ENCODE measurements around the gene ZSCAN2. TPM values are rescaled to one million over a fixed set of nuclear protein-coding genes. Genes with fewer than 3 reads are reported as not detected.

Gene ZSCAN2
- total RNA-seq, 4 donors from 2014 or later: 1.1 to 55.9 (median 8.1) TPM

- H3K9me3 ChIP-seq: no peaks in the 10 kb centered on the region
- H3K4me1 ChIP-seq: peaks cover 0 to 38% (median 20%) of the 10 kb centered on the region in 4 donors
- H3K4me3 ChIP-seq: no peak overlapping the region
- TF ChIP-seq POLR2A (IDR thresholded peaks at IDR 0.05) (no peak), POLR2AphosphoS5 (IDR thresholded peaks at IDR 0.05) (no peak), EP300 (IDR thresholded peaks at IDR 0.05; ENCODE audit: low read depth) (no peak)
- TF ChIP-seq, protein P1, sequence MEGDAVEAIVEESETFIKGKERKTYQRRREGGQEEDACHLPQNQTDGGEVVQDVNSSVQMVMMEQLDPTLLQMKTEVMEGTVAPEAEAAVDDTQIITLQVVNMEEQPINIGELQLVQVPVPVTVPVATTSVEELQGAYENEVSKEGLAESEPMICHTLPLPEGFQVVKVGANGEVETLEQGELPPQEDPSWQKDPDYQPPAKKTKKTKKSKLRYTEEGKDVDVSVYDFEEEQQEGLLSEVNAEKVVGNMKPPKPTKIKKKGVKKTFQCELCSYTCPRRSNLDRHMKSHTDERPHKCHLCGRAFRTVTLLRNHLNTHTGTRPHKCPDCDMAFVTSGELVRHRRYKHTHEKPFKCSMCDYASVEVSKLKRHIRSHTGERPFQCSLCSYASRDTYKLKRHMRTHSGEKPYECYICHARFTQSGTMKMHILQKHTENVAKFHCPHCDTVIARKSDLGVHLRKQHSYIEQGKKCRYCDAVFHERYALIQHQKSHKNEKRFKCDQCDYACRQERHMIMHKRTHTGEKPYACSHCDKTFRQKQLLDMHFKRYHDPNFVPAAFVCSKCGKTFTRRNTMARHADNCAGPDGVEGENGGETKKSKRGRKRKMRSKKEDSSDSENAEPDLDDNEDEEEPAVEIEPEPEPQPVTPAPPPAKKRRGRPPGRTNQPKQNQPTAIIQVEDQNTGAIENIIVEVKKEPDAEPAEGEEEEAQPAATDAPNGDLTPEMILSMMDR (IDR thresholded peaks at IDR 0.05): no peak
- H3K36me3 ChIP-seq: peaks cover 0 to 4% (median 0%) of the 10 kb centered on the region in 4 donors
- intact Hi-C loops (cut with DNase I; ENCODE audit: low total_unique reads): no loop called here
- H3K27ac ChIP-seq: peak overlapping the region in 1 of 4 donors; percentile 11
- no peaks in the 10 kb centered on the region for H3K27me3 ChIP-seq
- in situ Hi-C loops (cut with MboI; ENCODE audit: low pct_ligation_motif_present in 1 of 4, low pct_unique_long_range_greater_than_20kb in 1 of 4, low sequenced_read_pairs in 3 of 4): no loop called here
- WGBS, 2 donors (ENCODE audit: low coverage in 1 of 2): 20 to 70% methylated on average over 1 to 2 of the region's 2 CpGs
- no peak for DNase-seq
Observed at GRCh38 chr15:84605554-84605882, 4.7 kb downstream of the ZSCAN2 start.

- Histone ChIP-seq H3K9me3 (no peaks in the 10 kb centered on the region), H3K27me3 (no peaks in the 10 kb centered on the region), H3K27ac (peak overlapping the region; percentile 21 to 55 (median 42)), H3K4me3 (no peak overlapping the region), H3K36me3 (peaks cover 0 to 4% (median 0%) of the 10 kb centered on the region in 4 donors), H3K4me1 (peaks cover 0 to 33% (median 18%) of the 10 kb centered on the region in 4 donors)
- DNase-seq: peak; percentile 21
- intact Hi-C loops (cut with DNase I; ENCODE audit: low total_unique reads) (no loop called here), in situ Hi-C loops (cut with MboI; ENCODE audit: low pct_ligation_motif_present in 1 of 4, low pct_unique_long_range_greater_than_20kb in 1 of 4, low sequenced_read_pairs in 3 of 4) (no loop called here)
- TF ChIP-seq POLR2AphosphoS5 (IDR thresholded peaks at IDR 0.05) (no peak), EP300 (IDR thresholded peaks at IDR 0.05; ENCODE audit: low read depth) (no peak), POLR2A (IDR thresholded peaks at IDR 0.05) (no peak)
- TF ChIP-seq, protein P1 (IDR thresholded peaks at IDR 0.05): no peak
- 51 to 59% methylated on average over 5 to 8 of the region's 8 CpGs for WGBS, 2 donors (ENCODE audit: low coverage in 1 of 2)
Observed at GRCh38 chr15:84606653-84607120, 5.9 kb downstream of the ZSCAN2 start.

- Histone ChIP-seq H3K36me3 (peaks cover 0 to 4% (median 0%) of the 10 kb centered on the region in 4 donors), H3K27me3 (no peaks in the 10 kb centered on the region), H3K9me3 (no peaks in the 10 kb centered on the region), H3K27ac (no peak overlapping the region), H3K4me3 (no peak overlapping the region), H3K4me1 (peaks cover 0 to 26% (median 18%) of the 10 kb centered on the region in 4 donors)
- no peak for DNase-seq
- intact Hi-C loops (cut with DNase I; ENCODE audit: low total_unique reads) (no loop called here), in situ Hi-C loops (cut with MboI; ENCODE audit: low pct_ligation_motif_present in 1 of 4, low pct_unique_long_range_greater_than_20kb in 1 of 4, low sequenced_read_pairs in 3 of 4) (no loop called here)
- WGBS, 2 donors (ENCODE audit: low coverage in 1 of 2): 67% methylated on average over 1 of the region's 1 CpG; no CpG with 5 or more reads in 1 of the 2 donors
- TF ChIP-seq POLR2A (IDR thresholded peaks at IDR 0.05) (no peak), POLR2AphosphoS5 (IDR thresholded peaks at IDR 0.05) (no peak), EP300 (IDR thresholded peaks at IDR 0.05; ENCODE audit: low read depth) (no peak)
- TF ChIP-seq, protein P1 (IDR thresholded peaks at IDR 0.05): no peak
Observed at GRCh38 chr15:84608707-84609284, 8.0 kb downstream of the ZSCAN2 start.

DNA sequence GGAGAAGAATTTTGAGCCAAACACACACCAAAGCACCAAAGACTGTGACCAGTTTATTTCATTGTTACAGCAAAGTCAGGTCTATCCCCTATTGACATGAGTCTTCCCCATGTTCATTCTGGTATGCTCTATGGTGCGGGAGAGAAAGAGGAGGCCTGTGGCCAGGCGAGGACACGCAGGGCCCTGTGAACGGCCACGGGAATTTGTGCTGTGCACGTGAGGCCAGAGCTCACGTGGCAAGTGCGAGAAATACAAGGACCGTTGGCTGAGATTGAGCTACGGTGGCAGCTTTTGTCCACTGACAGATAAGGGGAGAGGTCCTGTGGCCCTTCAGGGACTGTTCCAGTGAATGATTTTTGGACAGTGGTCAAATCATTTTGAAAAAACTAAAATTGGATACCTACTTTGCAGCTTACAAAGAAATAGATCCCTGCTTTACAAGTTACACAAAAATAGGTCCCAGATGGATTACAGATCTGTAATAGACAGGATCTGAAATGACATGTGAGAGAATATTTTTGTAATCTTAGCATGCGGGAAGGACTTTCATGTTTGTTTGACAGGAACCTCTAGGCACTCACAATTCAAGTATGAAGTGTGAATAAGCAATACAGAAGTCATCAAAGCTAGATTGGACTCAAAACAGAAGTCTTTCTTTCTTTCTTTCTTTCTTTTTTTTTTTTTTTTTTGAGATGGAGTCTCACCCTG is 9.2 kb downstream of the ZSCAN2 start:
- H3K4me3 ChIP-seq: no peak overlapping the region
- intact Hi-C loops (cut with DNase I; ENCODE audit: low total_unique reads): no loop called here
- peaks cover 0 to 24% (median 16%) of the 10 kb centered on the region in 4 donors for H3K4me1 ChIP-seq
- H3K9me3 ChIP-seq: no peaks in the 10 kb centered on the region
- 86 to 87% methylated on average over 7 to 11 of the region's 11 CpGs for WGBS, 2 donors (ENCODE audit: low coverage in 1 of 2)
- H3K27me3 ChIP-seq: no peaks in the 10 kb centered on the region
- no peak for TF ChIP-seq POLR2AphosphoS5 (IDR thresholded peaks at IDR 0.05)
- TF ChIP-seq, protein P1 (IDR thresholded peaks at IDR 0.05): no peak
- no peak for TF ChIP-seq POLR2A (IDR thresholded peaks at IDR 0.05)
- no peak for TF ChIP-seq EP300 (IDR thresholded peaks at IDR 0.05; ENCODE audit: low read depth)
- in situ Hi-C loops (cut with MboI; ENCODE audit: low pct_ligation_motif_present in 1 of 4, low pct_unique_long_range_greater_than_20kb in 1 of 4, low sequenced_read_pairs in 3 of 4): no loop called here
- H3K36me3 ChIP-seq: no peaks in the 10 kb centered on the region
- no peak overlapping the region for H3K27ac ChIP-seq
- DNase-seq: no peak
